ENCODE results near the gene USP19.
A peak's percentile ranks its signal among the peaks of the same experiment; 100 is the strongest.

Gene USP19

DNA sequence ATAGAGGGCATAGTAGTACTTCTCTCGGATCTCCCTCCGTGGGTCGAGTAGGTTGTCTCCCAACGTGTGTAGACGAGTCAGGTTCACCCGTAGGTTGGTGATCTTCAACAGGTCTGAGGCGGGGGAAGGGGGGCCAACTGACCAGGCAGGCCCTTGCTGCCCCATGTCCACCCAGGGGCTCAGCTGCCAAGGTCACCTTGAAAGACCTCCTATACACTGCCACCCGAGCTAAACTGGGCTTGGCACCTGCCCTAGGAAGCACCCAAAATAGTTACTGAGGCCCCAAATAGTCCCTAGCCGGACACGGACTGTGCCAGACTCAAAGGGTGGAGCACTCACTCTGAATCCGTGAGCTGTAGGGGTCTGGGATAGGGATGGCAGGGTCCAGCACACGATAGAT is 10.4 kb upstream of the USP19 start:
- Histone ChIP-seq H3K4me3 (ENCODE audit: low read length in 2 of 2) (no peak overlapping the region), H3K79me1 (ENCODE audit: low read depth, low read length) (peaks cover 3% of the 10 kb centered on the region), H3K4me1 (ENCODE audit: control insufficient read depth in 2 of 2, insufficient read depth in 1 of 2, low read depth in 1 of 2, low read length in 2 of 2) (peaks cover 4 to 7% of the 10 kb centered on the region in 2 donors)

DNA sequence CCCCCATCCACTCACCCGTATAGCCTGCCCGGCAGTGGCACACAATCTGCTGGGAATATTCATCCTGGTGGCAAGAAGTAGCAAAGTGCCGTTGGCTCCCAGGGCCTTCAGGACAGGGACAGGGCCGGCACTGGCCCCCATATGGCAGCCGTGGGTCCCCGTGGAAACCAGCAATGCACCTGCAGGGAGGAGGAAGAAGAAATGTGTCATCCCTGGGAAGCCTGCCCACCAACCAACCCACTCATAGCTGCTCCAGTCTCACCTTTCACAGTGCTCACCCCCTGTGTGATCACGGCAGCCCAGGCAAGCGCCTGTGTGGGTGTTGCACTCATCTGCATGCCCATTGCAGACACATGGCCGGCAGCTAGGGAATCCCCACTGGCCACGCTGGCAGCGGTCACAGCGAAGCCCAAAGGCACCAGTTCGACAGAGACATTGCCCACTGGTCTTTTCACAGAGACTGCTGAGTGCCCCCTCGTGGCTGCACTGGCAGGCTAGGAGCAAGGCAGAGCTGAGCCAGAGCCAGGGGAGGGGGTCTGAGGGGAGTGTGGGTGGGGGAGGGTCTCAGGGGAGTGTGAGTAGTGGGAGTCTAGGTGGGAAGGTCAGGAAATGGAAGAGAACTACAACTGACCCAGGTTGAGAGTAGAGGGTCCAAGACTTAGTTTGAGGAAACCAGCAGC is 4.5 kb upstream of the USP19 start:
- Histone ChIP-seq H3K4me2 (ENCODE audit: insufficient read depth, low read length, poor library complexity, severe bottlenecking) (no peak overlapping the region), H3K4ac (ENCODE audit: low read length) (no peak overlapping the region), H2BK5ac (ENCODE audit: low read length) (no peak overlapping the region), H3K4me3 (ENCODE audit: low read length in 2 of 2) (no peak overlapping the region), H2BK120ac (ENCODE audit: low read depth, low read length) (no peak overlapping the region), H4K91ac (ENCODE audit: low read depth, low read length, poor library complexity) (no peak overlapping the region), H3K27ac (replicated peaks; ENCODE audit: low read length) (no peak overlapping the region), H4K8ac (ENCODE audit: low read depth, low read length) (no peak overlapping the region), H3K9ac (ENCODE audit: low read depth, low read length, poor library complexity) (peak overlapping the region; percentile 3), H3K18ac (ENCODE audit: low read length) (no peak overlapping the region), H3K4me1 (ENCODE audit: control insufficient read depth in 2 of 2, insufficient read depth in 1 of 2, low read depth in 1 of 2, low read length in 2 of 2) (peaks cover 2% of the 10 kb centered on the region in 2 donors), H2BK12ac (ENCODE audit: low read length) (no peak overlapping the region), H3K23ac (ENCODE audit: low read depth, low read length, poor library complexity) (no peak overlapping the region), H3K14ac (ENCODE audit: low read length) (no peak overlapping the region), H2AFZ (ENCODE audit: low read length) (no peak overlapping the region), H2BK15ac (ENCODE audit: low read length) (no peak overlapping the region), H3K27me3 (ENCODE audit: control insufficient read depth in 3 of 3, insufficient read depth in 3 of 3, low read depth in 1 of 3, low read length in 3 of 3) (no peaks in the 10 kb centered on the region), H3K9me3 (replicated peaks in 1 of 2; ENCODE audit: control insufficient read depth in 2 of 2, insufficient read depth in 1 of 2, low read depth in 1 of 2, low read length in 2 of 2) (peaks cover 0 to 1% of the 10 kb centered on the region in 2 donors), H3K36me3 (replicated peaks in 1 of 2; ENCODE audit: control insufficient read depth in 2 of 2, insufficient read depth in 2 of 2, low read length in 2 of 2) (peaks cover 41 to 46% of the 10 kb centered on the region in 2 donors), H3K79me1 (ENCODE audit: low read depth, low read length) (peaks cover 4% of the 10 kb centered on the region), H2AK5ac (ENCODE audit: low read depth, low read length) (no peak overlapping the region)
- no CpG with 5 or more reads among the region's 14 CpGs for WGBS, 2 donors (ENCODE audit: extremely low coverage in 2 of 2, insufficient read length in 2 of 2, insufficient replicate concordance in 1 of 2)
- DNase-seq (ENCODE audit: low spot score) = no peak

More for the DNA sequence above, 10.4 kb upstream of the USP19 start:
- H3K27me3 ChIP-seq (ENCODE audit: control insufficient read depth in 3 of 3, insufficient read depth in 3 of 3, low read depth in 1 of 3, low read length in 3 of 3) = no peaks in the 10 kb centered on the region
- H3K4ac ChIP-seq (ENCODE audit: low read length) = no peak overlapping the region
- no peak overlapping the region for H4K8ac ChIP-seq (ENCODE audit: low read depth, low read length)
- H3K9me3 ChIP-seq (replicated peaks in 1 of 2; ENCODE audit: control insufficient read depth in 2 of 2, insufficient read depth in 1 of 2, low read depth in 1 of 2, low read length in 2 of 2) = no peaks in the 10 kb centered on the region
- no peak overlapping the region for H3K23ac ChIP-seq (ENCODE audit: low read depth, low read length, poor library complexity)
- peak overlapping the region; percentile 45 for H3K9ac ChIP-seq (ENCODE audit: low read depth, low read length, poor library complexity)
- H3K4me2 ChIP-seq (ENCODE audit: insufficient read depth, low read length, poor library complexity, severe bottlenecking) = no peak overlapping the region
- H2BK12ac ChIP-seq (ENCODE audit: low read length) = no peak overlapping the region
- H3K14ac ChIP-seq (ENCODE audit: low read length) = no peak overlapping the region
- no peak overlapping the region for H3K18ac ChIP-seq (ENCODE audit: low read length)
- H4K91ac ChIP-seq (ENCODE audit: low read depth, low read length, poor library complexity) = no peak overlapping the region
- H2BK5ac ChIP-seq (ENCODE audit: low read length) = peak overlapping the region; percentile 21
- no CpG with 5 or more reads among the region's 12 CpGs for WGBS, 2 donors (ENCODE audit: extremely low coverage in 2 of 2, insufficient read length in 2 of 2, insufficient replicate concordance in 1 of 2)
- peak overlapping the region; percentile 3 for H2BK15ac ChIP-seq (ENCODE audit: low read length)
- no peak overlapping the region for H2BK120ac ChIP-seq (ENCODE audit: low read depth, low read length)
- no peak for DNase-seq (ENCODE audit: low spot score)
- no peak overlapping the region for H2AFZ ChIP-seq (ENCODE audit: low read length)
- H3K27ac ChIP-seq (replicated peaks; ENCODE audit: low read length) = no peak overlapping the region
- peaks cover 16 to 17% of the 10 kb centered on the region in 2 donors for H3K36me3 ChIP-seq (replicated peaks in 1 of 2; ENCODE audit: control insufficient read depth in 2 of 2, insufficient read depth in 2 of 2, low read length in 2 of 2)
- H2AK5ac ChIP-seq (ENCODE audit: low read depth, low read length) = peak overlapping the region; percentile 82

DNA sequence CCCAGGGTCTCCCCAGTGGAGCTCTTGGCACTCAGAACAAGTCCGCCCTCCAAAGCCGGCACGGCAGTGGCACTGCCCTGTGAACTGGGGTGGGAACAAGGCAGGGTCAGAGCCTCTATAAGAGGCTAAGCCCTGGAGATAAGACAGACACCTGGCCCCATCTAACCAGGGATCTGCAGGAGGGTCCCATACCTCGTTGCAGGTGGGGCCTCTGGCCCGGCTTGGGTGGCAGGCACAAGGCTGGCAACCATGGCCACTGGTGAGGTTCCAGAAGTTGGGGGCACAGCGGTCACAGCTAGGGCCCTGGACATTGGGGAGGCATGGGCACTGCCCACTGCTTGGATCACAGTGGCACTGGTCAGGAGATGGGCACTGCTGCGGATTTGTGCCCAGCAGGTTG is 3.6 kb upstream of the USP19 start:
- Histone ChIP-seq H3K36me3 (replicated peaks in 1 of 2; ENCODE audit: control insufficient read depth in 2 of 2, insufficient read depth in 2 of 2, low read length in 2 of 2) (peaks cover 42% of the 10 kb centered on the region in 2 donors), H3K27me3 (ENCODE audit: control insufficient read depth in 3 of 3, insufficient read depth in 3 of 3, low read depth in 1 of 3, low read length in 3 of 3) (no peaks in the 10 kb centered on the region), H2BK15ac (ENCODE audit: low read length) (no peak overlapping the region), H3K4me1 (ENCODE audit: control insufficient read depth in 2 of 2, insufficient read depth in 1 of 2, low read depth in 1 of 2, low read length in 2 of 2) (peaks cover 8 to 9% of the 10 kb centered on the region in 2 donors), H4K91ac (ENCODE audit: low read depth, low read length, poor library complexity) (no peak overlapping the region), H2AK5ac (ENCODE audit: low read depth, low read length) (no peak overlapping the region), H3K9me3 (replicated peaks in 1 of 2; ENCODE audit: control insufficient read depth in 2 of 2, insufficient read depth in 1 of 2, low read depth in 1 of 2, low read length in 2 of 2) (peaks cover 0 to 1% of the 10 kb centered on the region in 2 donors), H3K4me3 (ENCODE audit: low read length in 2 of 2) (no peak overlapping the region), H3K27ac (replicated peaks; ENCODE audit: low read length) (no peak overlapping the region), H2AFZ (ENCODE audit: low read length) (no peak overlapping the region), H3K4me2 (ENCODE audit: insufficient read depth, low read length, poor library complexity, severe bottlenecking) (no peak overlapping the region), H3K14ac (ENCODE audit: low read length) (no peak overlapping the region), H2BK5ac (ENCODE audit: low read length) (no peak overlapping the region), H3K79me1 (ENCODE audit: low read depth, low read length) (peaks cover 5% of the 10 kb centered on the region), H3K23ac (ENCODE audit: low read depth, low read length, poor library complexity) (no peak overlapping the region), H4K8ac (ENCODE audit: low read depth, low read length) (no peak overlapping the region), H2BK120ac (ENCODE audit: low read depth, low read length) (no peak overlapping the region), H3K18ac (ENCODE audit: low read length) (no peak overlapping the region), H3K4ac (ENCODE audit: low read length) (no peak overlapping the region), H2BK12ac (ENCODE audit: low read length) (no peak overlapping the region), H3K9ac (ENCODE audit: low read depth, low read length, poor library complexity) (peak overlapping the region; percentile 12)
- no peak for DNase-seq (ENCODE audit: low spot score)
- no CpG with 5 or more reads among the region's 7 CpGs for WGBS, 2 donors (ENCODE audit: extremely low coverage in 2 of 2, insufficient read length in 2 of 2, insufficient replicate concordance in 1 of 2)

DNA sequence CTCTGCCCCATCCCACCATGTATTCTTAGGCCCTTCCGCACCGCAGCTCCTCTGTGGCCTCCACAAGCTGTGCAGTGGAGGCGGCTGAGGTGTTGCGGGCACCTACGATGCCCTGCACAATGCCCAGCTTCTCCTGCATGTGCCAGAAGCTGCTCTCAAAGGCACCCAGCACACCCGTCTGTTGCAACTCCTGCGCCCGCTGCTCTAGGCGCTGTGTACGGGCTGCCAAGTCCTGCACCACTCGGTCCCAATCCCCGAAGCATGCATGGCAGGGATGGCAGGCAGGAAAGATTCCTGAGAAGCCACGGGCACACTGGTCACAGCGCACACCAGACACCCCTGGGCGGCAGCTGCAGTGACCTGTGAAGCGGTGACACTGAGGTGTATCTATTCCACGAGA is 3.1 kb upstream of the USP19 start:
- Histone ChIP-seq H2BK120ac (ENCODE audit: low read depth, low read length) (no peak overlapping the region), H3K4me1 (ENCODE audit: control insufficient read depth in 2 of 2, insufficient read depth in 1 of 2, low read depth in 1 of 2, low read length in 2 of 2) (peaks cover 8 to 9% of the 10 kb centered on the region in 2 donors), H2AFZ (ENCODE audit: low read length) (no peak overlapping the region), H2AK5ac (ENCODE audit: low read depth, low read length) (no peak overlapping the region), H3K4ac (ENCODE audit: low read length) (no peak overlapping the region), H3K27me3 (ENCODE audit: control insufficient read depth in 3 of 3, insufficient read depth in 3 of 3, low read depth in 1 of 3, low read length in 3 of 3) (no peaks in the 10 kb centered on the region), H3K4me2 (ENCODE audit: insufficient read depth, low read length, poor library complexity, severe bottlenecking) (no peak overlapping the region), H3K36me3 (replicated peaks in 1 of 2; ENCODE audit: control insufficient read depth in 2 of 2, insufficient read depth in 2 of 2, low read length in 2 of 2) (peaks cover 46 to 48% of the 10 kb centered on the region in 2 donors), H3K23ac (ENCODE audit: low read depth, low read length, poor library complexity) (peak overlapping the region; percentile 44), H2BK5ac (ENCODE audit: low read length) (no peak overlapping the region), H3K79me1 (ENCODE audit: low read depth, low read length) (peaks cover 5% of the 10 kb centered on the region), H3K9ac (ENCODE audit: low read depth, low read length, poor library complexity) (peak overlapping the region; percentile 12), H4K91ac (ENCODE audit: low read depth, low read length, poor library complexity) (no peak overlapping the region), H3K9me3 (replicated peaks in 1 of 2; ENCODE audit: control insufficient read depth in 2 of 2, insufficient read depth in 1 of 2, low read depth in 1 of 2, low read length in 2 of 2) (peaks cover 0 to 3% of the 10 kb centered on the region in 2 donors), H2BK12ac (ENCODE audit: low read length) (no peak overlapping the region), H3K14ac (ENCODE audit: low read length) (no peak overlapping the region), H2BK15ac (ENCODE audit: low read length) (no peak overlapping the region), H3K4me3 (ENCODE audit: low read length in 2 of 2) (no peak overlapping the region), H3K27ac (replicated peaks; ENCODE audit: low read length) (no peak overlapping the region), H3K18ac (ENCODE audit: low read length) (no peak overlapping the region), H4K8ac (ENCODE audit: low read depth, low read length) (no peak overlapping the region)
- no peak for DNase-seq (ENCODE audit: low spot score)
- WGBS, 2 donors (ENCODE audit: extremely low coverage in 2 of 2, insufficient read length in 2 of 2, insufficient replicate concordance in 1 of 2) = no CpG with 5 or more reads among the region's 17 CpGs
